Glutamatergic neuron (in vitro differentiated cells): ENCODE data around the gene PHEX. TPM values are rescaled to one million over a fixed set of nuclear protein-coding genes. Genes with fewer than 3 reads are reported as not detected.

Experiments
- DNase-seq: peaks from one replicate; pipeline ENCODE4 v3.0.0; 2022
- H3K27ac Mint-ChIP-seq: one replicate; pipeline ENCODE4 v1.8.0; 2020; ENCODE audit warnings: mild to moderate bottlenecking, mixed read lengths, inconsistent platforms; ENCODE audit not compliant: unreplicated experiment
- H3K27me3 Mint-ChIP-seq: one replicate; pipeline ENCODE4 v1.8.0; 2020; ENCODE audit warnings: mild to moderate bottlenecking, moderate library complexity, mixed read lengths, inconsistent platforms; ENCODE audit not compliant: unreplicated experiment
- H3K36me3 Mint-ChIP-seq: one replicate; pipeline ENCODE4 v1.8.0; 2020; ENCODE audit warnings: mild to moderate bottlenecking, mixed read lengths, inconsistent platforms; ENCODE audit not compliant: unreplicated experiment
- H3K4me1 Mint-ChIP-seq: one replicate; pipeline ENCODE4 v1.8.0; 2020; ENCODE audit warnings: mild to moderate bottlenecking, low read depth, mixed read lengths, inconsistent platforms; ENCODE audit not compliant: unreplicated experiment
- H3K4me3 Mint-ChIP-seq: one replicate; pipeline ENCODE4 v1.8.0; 2020; ENCODE audit warnings: mild to moderate bottlenecking, mixed read lengths, inconsistent platforms; ENCODE audit not compliant: unreplicated experiment
- H3K9me3 Mint-ChIP-seq: one replicate; pipeline ENCODE4 v1.8.0; 2020; ENCODE audit warnings: mild to moderate bottlenecking, moderate library complexity, mixed read lengths, inconsistent platforms; ENCODE audit not compliant: unreplicated experiment
- total RNA-seq: library from RNA; stranded (reverse); fragmentation: NEBNext Ultra II Directional; extraction: Animal tissue kit (Norgen Biotek cat#: 25700); gene quantifications from one replicate; pipeline ENCODE4 v1.2.1, GENCODE V29; 2021; ENCODE audit not compliant: unreplicated experiment
- TF ChIP-seq, protein P1 (sequence below): fragments of 200-600 bp; sonication (generic); IDR thresholded peaks from one replicate; pipeline ENCODE4 v1.5.0; 2021; ENCODE audit not compliant: partially characterized antibody, unreplicated experiment

The PHEX gene
- total RNA-seq, 1 donor from 2014 or later, result 0.17 TPM

DNA sequence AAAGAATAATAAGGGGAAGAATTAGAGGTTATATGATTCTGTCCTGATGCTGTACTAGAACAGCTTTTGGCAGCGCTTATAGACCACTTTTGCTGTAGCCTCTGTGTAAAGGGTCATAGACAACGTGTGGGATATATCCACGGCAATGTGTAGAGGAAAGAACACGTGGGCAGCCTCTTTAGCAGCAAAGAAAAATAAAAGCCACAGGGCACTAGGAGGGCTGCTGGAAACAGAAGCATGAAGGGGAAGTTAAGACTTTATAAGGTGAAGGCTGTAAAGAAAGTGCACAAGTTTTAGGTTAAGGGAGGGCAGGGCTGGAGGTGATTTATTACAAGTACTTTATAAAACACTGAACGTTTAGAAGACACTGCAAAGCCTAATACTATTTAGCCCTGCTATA is 20.1 kb upstream of the PHEX start:
- TF ChIP-seq, protein P1, sequence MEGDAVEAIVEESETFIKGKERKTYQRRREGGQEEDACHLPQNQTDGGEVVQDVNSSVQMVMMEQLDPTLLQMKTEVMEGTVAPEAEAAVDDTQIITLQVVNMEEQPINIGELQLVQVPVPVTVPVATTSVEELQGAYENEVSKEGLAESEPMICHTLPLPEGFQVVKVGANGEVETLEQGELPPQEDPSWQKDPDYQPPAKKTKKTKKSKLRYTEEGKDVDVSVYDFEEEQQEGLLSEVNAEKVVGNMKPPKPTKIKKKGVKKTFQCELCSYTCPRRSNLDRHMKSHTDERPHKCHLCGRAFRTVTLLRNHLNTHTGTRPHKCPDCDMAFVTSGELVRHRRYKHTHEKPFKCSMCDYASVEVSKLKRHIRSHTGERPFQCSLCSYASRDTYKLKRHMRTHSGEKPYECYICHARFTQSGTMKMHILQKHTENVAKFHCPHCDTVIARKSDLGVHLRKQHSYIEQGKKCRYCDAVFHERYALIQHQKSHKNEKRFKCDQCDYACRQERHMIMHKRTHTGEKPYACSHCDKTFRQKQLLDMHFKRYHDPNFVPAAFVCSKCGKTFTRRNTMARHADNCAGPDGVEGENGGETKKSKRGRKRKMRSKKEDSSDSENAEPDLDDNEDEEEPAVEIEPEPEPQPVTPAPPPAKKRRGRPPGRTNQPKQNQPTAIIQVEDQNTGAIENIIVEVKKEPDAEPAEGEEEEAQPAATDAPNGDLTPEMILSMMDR, result no peak
- no peak for DNase-seq
- peaks cover 4% of the 10 kb centered on the region for H3K4me1 Mint-ChIP-seq
- peaks cover 6% of the 10 kb centered on the region for H3K36me3 Mint-ChIP-seq
- no peak overlapping the region for H3K27ac Mint-ChIP-seq
- no peaks in the 10 kb centered on the region for H3K27me3 Mint-ChIP-seq
- no peak overlapping the region for H3K4me3 Mint-ChIP-seq
- peaks cover 7% of the 10 kb centered on the region for H3K9me3 Mint-ChIP-seq

DNA sequence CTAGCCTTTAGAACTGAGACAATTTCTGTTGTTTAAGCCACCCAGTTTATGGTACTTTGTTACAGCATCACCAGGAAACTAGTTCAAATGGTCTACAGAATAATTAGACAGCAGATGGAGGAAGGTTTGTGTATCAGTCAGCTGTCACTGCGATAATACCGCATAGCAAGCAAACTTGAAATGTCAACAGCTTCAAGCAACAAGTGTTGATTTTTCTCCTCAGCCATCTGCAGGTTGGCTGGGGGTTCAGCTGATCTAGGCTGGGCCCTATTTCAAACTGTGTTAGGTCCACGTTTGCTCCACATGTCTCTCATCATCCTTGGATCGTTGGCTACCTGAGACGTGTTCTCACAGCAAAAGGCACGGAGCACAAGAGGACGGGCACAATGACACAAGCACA is 19.2 kb upstream of the PHEX start:
- H3K36me3 Mint-ChIP-seq, result peaks cover 6% of the 10 kb centered on the region
- TF ChIP-seq, protein P1, result no peak
- peaks cover 2% of the 10 kb centered on the region for H3K4me1 Mint-ChIP-seq
- no peak overlapping the region for H3K4me3 Mint-ChIP-seq
- H3K27me3 Mint-ChIP-seq, result no peaks in the 10 kb centered on the region
- DNase-seq, result no peak
- H3K27ac Mint-ChIP-seq, result no peak overlapping the region
- peaks cover 7% of the 10 kb centered on the region for H3K9me3 Mint-ChIP-seq

DNA sequence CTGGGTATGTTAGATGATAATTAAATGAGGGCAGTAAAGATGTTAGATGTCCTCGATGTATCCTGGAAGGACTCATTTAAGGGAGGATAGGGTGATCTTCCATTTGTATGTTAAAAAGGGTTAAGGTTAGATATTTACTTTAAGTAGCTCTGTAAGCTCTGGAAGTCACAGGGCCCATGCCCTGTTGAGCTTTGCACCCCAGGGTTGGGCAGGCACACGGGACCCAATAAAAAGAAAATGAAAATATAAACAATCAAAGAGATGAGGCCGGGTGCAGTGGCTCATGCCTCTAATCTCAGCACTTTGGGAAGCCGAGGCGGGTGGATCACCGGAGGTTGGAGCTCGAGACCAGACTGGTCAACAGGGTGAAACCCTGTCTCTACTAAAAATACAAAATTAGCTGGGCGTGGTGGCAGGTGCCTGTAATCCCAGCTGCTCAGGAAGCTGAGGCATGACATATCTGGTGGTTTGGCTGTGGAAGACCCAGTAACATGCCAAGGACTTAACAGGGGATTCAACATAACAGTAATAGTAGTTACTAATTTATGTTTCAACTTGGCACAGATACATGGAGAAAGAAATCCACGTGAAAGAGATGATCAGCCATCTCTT is 16.9 kb upstream of the PHEX start:
- no peak for DNase-seq
- Mint-ChIP-seq H3K27ac (no peak overlapping the region), H3K27me3 (no peaks in the 10 kb centered on the region), H3K4me1 (no peaks in the 10 kb centered on the region), H3K4me3 (no peak overlapping the region), H3K9me3 (peaks cover 3% of the 10 kb centered on the region), H3K36me3 (peaks cover 2% of the 10 kb centered on the region)
- TF ChIP-seq, protein P1, result no peak

DNA sequence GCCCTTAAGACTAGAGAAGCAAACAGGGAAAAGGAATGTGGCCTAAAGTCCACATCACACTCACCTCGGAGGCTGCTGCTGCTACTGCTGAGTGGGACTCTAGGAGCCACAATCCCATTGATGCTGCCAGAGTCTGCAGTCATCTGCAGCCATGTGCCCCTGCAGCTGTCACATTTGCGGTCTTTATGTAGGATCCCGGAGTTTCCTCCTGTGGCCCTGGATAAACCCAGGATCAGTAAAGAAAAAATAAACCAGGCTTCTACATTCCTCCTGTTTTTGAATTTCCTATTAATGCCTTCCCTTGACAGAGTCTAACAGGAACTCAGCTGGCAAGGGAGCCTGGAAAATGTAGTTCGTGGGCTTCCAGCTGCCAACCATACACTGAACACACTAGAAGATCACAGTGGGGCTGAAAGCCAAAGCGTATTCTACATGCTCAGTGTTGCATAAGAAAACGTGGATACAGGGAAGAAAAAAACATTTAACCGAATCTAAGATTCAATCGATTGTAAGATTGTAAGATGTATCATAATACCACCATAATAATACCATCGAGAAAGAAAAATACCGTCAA is 10.3 kb upstream of the PHEX start:
- peak; percentile 15 for DNase-seq
- Mint-ChIP-seq H3K36me3 (no peaks in the 10 kb centered on the region), H3K27me3 (peaks cover 2% of the 10 kb centered on the region), H3K9me3 (no peaks in the 10 kb centered on the region), H3K4me3 (no peak overlapping the region), H3K4me1 (peaks cover 3% of the 10 kb centered on the region), H3K27ac (peak overlapping the region; percentile 66)
- TF ChIP-seq, protein P1, result no peak

DNA sequence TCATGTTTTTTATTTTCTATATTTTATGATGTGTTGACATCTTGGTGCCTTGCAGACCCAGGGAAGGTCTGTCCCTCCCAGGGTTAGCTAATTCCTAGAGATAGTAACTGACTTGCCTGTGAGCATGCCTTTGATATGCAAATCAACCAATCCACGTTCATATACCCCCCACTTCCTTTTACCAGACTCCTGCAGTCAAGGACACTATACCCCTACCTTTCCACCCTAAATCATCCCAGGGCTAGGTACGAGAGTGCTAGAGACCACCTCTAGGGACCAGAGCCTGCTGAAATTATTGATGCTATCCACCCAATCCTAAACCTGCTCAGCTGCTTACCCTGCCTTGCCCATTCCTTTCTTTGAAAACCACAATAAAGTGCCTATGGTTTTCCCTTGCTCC is 7.5 kb upstream of the PHEX start:
- DNase-seq, result no peak
- Mint-ChIP-seq H3K4me1 (peaks cover 5% of the 10 kb centered on the region), H3K36me3 (no peaks in the 10 kb centered on the region), H3K9me3 (peaks cover 2% of the 10 kb centered on the region), H3K27me3 (peaks cover 2% of the 10 kb centered on the region), H3K4me3 (no peak overlapping the region), H3K27ac (no peak overlapping the region)
- TF ChIP-seq, protein P1, result no peak
